SK-N-SH (cell line): Measurements from ENCODE around the gene CEACAM1. TPM values are rescaled to one million over a fixed set of nuclear protein-coding genes. Genes with fewer than 3 reads are reported as not detected.

Source experiments
- CTCF ChIA-PET: fragments of 300-600, 350-600 bp; formaldehyde crosslinking; extraction: SDS; loops from one replicate; lab custom pipeline; 2021; lab: Yijun Ruan, JAX
- POLR2A ChIA-PET: fragments of 350-600 bp; sonication (Branson Sonifier 250); formaldehyde crosslinking; extraction: SDS; loops from one replicate; lab custom pipeline; 2020; ENCODE audit warnings: antibody characterized with exemption, inconsistent platforms; lab: Yijun Ruan, JAX
- DNase-seq: peaks from one replicate; pipeline ENCODE4 v3.0.0; 2012
- H2AFZ ChIP-seq: fragments of 200-600 bp; sonication (generic); 2 replicates; pipeline ENCODE4 v1.8.1; 2016; ENCODE audit warnings: antibody characterized with exemption, mild to moderate bottlenecking, low read depth
- H3F3A ChIP-seq: fragments of 200-600 bp; sonication (generic); replicated peaks from 2 replicates; pipeline ENCODE3; 2016; ENCODE audit warnings: antibody characterized with exemption, mild to moderate bottlenecking; ENCODE audit not compliant: insufficient read depth
- H3K27ac ChIP-seq, 2 experiments: fragments of 200-500 bp in 1 of 2; fragments of 200-600 bp in 1 of 2; sonication (Bioruptor generic) in 1 of 2; sonication (generic), shearing (Covaris generic) in 1 of 2; 2 replicates each; pipeline versions ENCODE4 v1.5.1 to v1.6.1; 2014 to 2016; ENCODE audit warnings: low read depth in 2 of 2, inconsistent platforms in 1 of 2, low read length in 1 of 2, mild to moderate bottlenecking in 1 of 2, mixed read lengths in 1 of 2
- H3K27me3 ChIP-seq: fragments of 200-600 bp; sonication (generic), shearing (Covaris generic); 2 replicates; pipeline ENCODE4 v1.6.1; 2016; ENCODE audit warnings: mixed run types; ENCODE audit not compliant: insufficient read depth
- H3K36me3 ChIP-seq, 2 experiments: fragments of 200-500 bp in 1 of 2; fragments of 200-600 bp in 1 of 2; sonication (Bioruptor generic) in 1 of 2; sonication (generic) in 1 of 2; replicated peaks in 1 of 2; 2 replicates each; pipeline versions ENCODE3 to v1.5.1; 2014 to 2016; ENCODE audit warnings: low read length in 1 of 2, mild to moderate bottlenecking in 1 of 2; ENCODE audit not compliant: insufficient read depth in 2 of 2, control insufficient read depth in 1 of 2
- H3K4me1 ChIP-seq, 2 experiments: fragments of 200-500 bp in 1 of 2; fragments of 200-600 bp in 1 of 2; sonication (Bioruptor generic) in 1 of 2; sonication (generic), shearing (Covaris generic) in 1 of 2; 2 replicates each; pipeline versions ENCODE4 v1.5.1 to v1.6.1; 2014 to 2016; ENCODE audit warnings: low read depth in 1 of 2, low read length in 1 of 2, mixed run types in 1 of 2; ENCODE audit not compliant: insufficient read depth in 2 of 2, control insufficient read depth in 1 of 2
- H3K4me2 ChIP-seq: fragments of 200-600 bp; sonication (generic), shearing (Covaris generic); 2 replicates; pipeline ENCODE4 v1.6.1; 2017; ENCODE audit warnings: mixed run types
- H3K4me3 ChIP-seq, 2 experiments: fragments of 200-500 bp in 1 of 2; fragments of 200-600 bp in 1 of 2; sonication (Bioruptor generic) in 1 of 2; sonication (generic), shearing (Covaris generic) in 1 of 2; 2 replicates each; pipeline versions ENCODE4 v1.5.1 to v1.8.1; 2014 to 2016; ENCODE audit warnings: low read depth in 2 of 2, inconsistent platforms in 1 of 2, low read length in 1 of 2, mild to moderate bottlenecking in 1 of 2, mixed read lengths in 1 of 2, moderate library complexity in 1 of 2
- H3K79me2 ChIP-seq: fragments of 200-600 bp; sonication (generic); 2 replicates; pipeline ENCODE4 v1.8.1; 2017; ENCODE audit warnings: mild to moderate bottlenecking; ENCODE audit not compliant: insufficient read depth
- H3K9ac ChIP-seq: fragments of 200-600 bp; sonication (generic); 2 replicates; pipeline ENCODE4 v1.6.1; 2017; ENCODE audit warnings: mixed run types
- H3K9me2 ChIP-seq: fragments of 200-600 bp; sonication (generic); 2 replicates; pipeline ENCODE4 v1.6.1; 2017; ENCODE audit warnings: mixed run types
- H3K9me3 ChIP-seq: fragments of 200-600 bp; sonication (generic); 2 replicates; pipeline ENCODE4 v1.6.1; 2017; ENCODE audit warnings: mixed run types, mild to moderate bottlenecking, moderate library complexity
- H4K20me1 ChIP-seq: fragments of 200-600 bp; sonication (generic); 2 replicates; pipeline ENCODE4 v1.6.1; 2017; ENCODE audit warnings: mild to moderate bottlenecking, mixed run types; ENCODE audit not compliant: insufficient read depth
- CHD2 ChIP-seq: fragments of 150-350 bp; IDR thresholded peaks from 2 replicates; pipeline ENCODE4 v1.6.1; 2018; ENCODE audit warnings: low read length; ENCODE audit not compliant: partially characterized antibody
- ELF1 ChIP-seq: IDR thresholded peaks from 2 replicates; pipeline ENCODE4 v1.4.0; 2012
- EP300 ChIP-seq, 2 experiments: IDR thresholded peaks; 2 replicates each; pipeline versions ENCODE4 v1.4.0 to v1.6.1; 2012; ENCODE audit warnings: borderline replicate concordance in 1 of 2, low read depth in 1 of 2, low read length in 1 of 2
- FOSL2 ChIP-seq: IDR thresholded peaks from 2 replicates; pipeline ENCODE4 v1.4.0; 2012; ENCODE audit warnings: low read depth, mild to moderate bottlenecking, moderate library complexity, borderline replicate concordance
- FOXJ3 ChIP-seq: sonication (generic); formaldehyde crosslinking; IDR thresholded peaks from 2 replicates; pipeline ENCODE4 v1.5.1; 2020; ENCODE audit warnings: mild to moderate bottlenecking, missing genetic modification reagents
- GABPA ChIP-seq: IDR thresholded peaks from 2 replicates; pipeline ENCODE4 v1.4.0; 2012; ENCODE audit warnings: low read depth, mild to moderate bottlenecking
- IRF3 ChIP-seq: fragments of 150-350 bp; IDR thresholded peaks from 2 replicates; pipeline ENCODE4 v1.6.1; 2016; ENCODE audit warnings: mild to moderate bottlenecking, low read depth, low read length
- MEF2A ChIP-seq: IDR thresholded peaks from 2 replicates; pipeline ENCODE4 v1.4.0; 2012; ENCODE audit warnings: low read depth, borderline replicate concordance
- NFIC ChIP-seq: IDR thresholded peaks from 2 replicates; pipeline ENCODE4 v1.4.0; 2012; ENCODE audit warnings: borderline replicate concordance
- PBX3 ChIP-seq: IDR thresholded peaks from 2 replicates; pipeline ENCODE4; 2012
- POLR2AphosphoS5 ChIP-seq: IDR thresholded peaks from 2 replicates; pipeline ENCODE4 v1.6.1; 2012; ENCODE audit warnings: low read depth, low read length
- RAD21 ChIP-seq: IDR thresholded peaks from 2 replicates; pipeline ENCODE4 v1.6.1; 2012; ENCODE audit warnings: mild to moderate bottlenecking, low read length
- RFX5 ChIP-seq: IDR thresholded peaks from 2 replicates; pipeline ENCODE4 v1.6.1; 2012; ENCODE audit warnings: mild to moderate bottlenecking, improper control_type of control experiment, low read length
- SIN3A ChIP-seq: IDR thresholded peaks from 2 replicates; pipeline ENCODE4 v1.6.1; 2012; ENCODE audit warnings: low read depth, mild to moderate bottlenecking, low read length, moderate library complexity, borderline replicate concordance
- YY1 ChIP-seq: IDR thresholded peaks from 2 replicates; pipeline ENCODE4 v1.4.0; 2012; ENCODE audit warnings: low read depth, mild to moderate bottlenecking
- WGBS: methylation state at CpG from one replicate; pipeline ENCODE4 v1.1.6; 2017; ENCODE audit warnings: low lambda C conversion rate; 5-methylcytosine and 5-hydroxymethylcytosine counted together
- polyA plus RNA-seq, 3 experiments: library from polyadenylated mRNA; depleted of rRNA; stranded (reverse); fragments of >200 nt; gene quantifications; 2 replicates each; pipeline ENCODE4 v1.2.3, GENCODE V29; 2012
- TF ChIP-seq, protein P1 (sequence below): IDR thresholded peaks from 2 replicates; pipeline ENCODE4 v1.4.0; 2012; ENCODE audit warnings: low read depth, borderline replicate concordance
- TF ChIP-seq, protein P2 (sequence below): IDR thresholded peaks from 2 replicates; pipeline ENCODE4 v1.4.0; 2012; ENCODE audit warnings: low read depth, borderline replicate concordance

CEACAM1 gene
- polyA plus RNA-seq (2012; rRNA removed), result 0.49 and 0.53 TPM in 2 replicates
- 0.44 and 0.46 TPM in 2 replicates for polyA plus RNA-seq (2012; cell fraction: cytosol; rRNA removed)
- 0.75 and 1.5 TPM in 2 replicates for polyA plus RNA-seq (2012; cell fraction: nucleus; rRNA removed)

DNA sequence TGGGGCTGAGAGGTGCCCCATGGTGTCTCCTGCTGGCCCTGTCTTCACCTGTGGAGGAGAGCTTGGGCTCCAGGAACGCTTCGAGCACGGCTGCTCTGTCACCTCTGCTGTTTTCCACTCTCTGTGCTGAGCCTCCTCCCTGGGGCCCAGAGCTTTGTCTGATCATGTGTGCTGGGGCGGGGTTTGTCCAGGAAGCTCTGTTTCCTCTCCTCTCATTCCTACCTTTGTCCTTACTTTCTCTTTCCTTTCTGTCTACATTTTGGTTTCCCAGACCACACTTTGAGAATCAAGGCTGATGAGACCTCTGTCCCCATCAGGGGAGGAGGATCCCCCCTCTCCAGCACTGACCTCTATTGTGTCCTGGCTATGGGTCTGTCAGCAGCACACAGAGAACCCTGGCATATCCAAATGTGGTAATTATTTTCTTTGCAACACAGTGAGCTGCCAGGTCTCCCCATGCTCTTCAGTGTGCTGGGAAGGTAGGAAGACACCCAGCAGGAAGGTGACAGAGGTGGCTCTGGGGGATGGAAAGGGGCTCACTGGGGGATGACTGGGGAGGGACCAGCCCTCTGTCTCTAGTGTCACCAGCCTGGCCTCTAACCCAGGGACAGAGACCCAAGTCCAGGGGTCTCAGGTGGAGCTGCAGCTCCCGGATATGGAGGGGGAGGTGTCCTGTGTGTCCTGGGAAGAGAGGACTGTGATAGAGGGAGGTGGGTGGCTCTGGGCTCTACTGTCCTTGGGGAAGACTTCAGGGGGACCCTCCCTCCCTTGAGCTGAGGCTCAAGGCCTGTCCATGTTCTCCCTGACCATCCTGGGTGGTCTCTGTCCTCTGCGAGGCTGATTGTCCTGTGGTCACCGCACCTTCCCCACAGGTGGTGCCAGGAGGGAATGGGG, at the start of gene CEACAM1:
CEACAM1 (minus strand) TSS at position 128 of the 894 bp plus-strand sequence; CDS start at position 21, 107 bp downstream.
- Histone ChIP-seq H3K27me3 (no peaks in the 10 kb centered on the region), H3K27ac (no peak within 1 kb of the TSS), H3K4me3 (no peak within 1 kb of the TSS; a peak in 1 of 4 replicates), H3K9me2 (no peaks in the 10 kb centered on the region), H3F3A (no peaks in the 10 kb centered on the region), H3K9me3 (no peaks in the 10 kb centered on the region), H3K36me3 (no peaks in the 10 kb centered on the region), H4K20me1 (no peaks in the 10 kb centered on the region), H2AFZ (no peak within 1 kb of the TSS), H3K4me2 (no peak within 1 kb of the TSS), H3K9ac (no peak within 1 kb of the TSS), H3K79me2 (no peaks in the 10 kb centered on the region), H3K4me1 (no peaks in the 10 kb centered on the region; a peak in 1 of 4 replicates)
- POLR2A ChIA-PET, result no interaction called here
- TF ChIP-seq MEF2A, result no peak
- no peak for TF ChIP-seq IRF3
- TF ChIP-seq POLR2AphosphoS5, result no peak
- TF ChIP-seq GABPA, result no peak
- TF ChIP-seq NFIC, result no peak
- TF ChIP-seq FOSL2, result no peak
- TF ChIP-seq SIN3A, result no peak
- TF ChIP-seq, protein P1, sequence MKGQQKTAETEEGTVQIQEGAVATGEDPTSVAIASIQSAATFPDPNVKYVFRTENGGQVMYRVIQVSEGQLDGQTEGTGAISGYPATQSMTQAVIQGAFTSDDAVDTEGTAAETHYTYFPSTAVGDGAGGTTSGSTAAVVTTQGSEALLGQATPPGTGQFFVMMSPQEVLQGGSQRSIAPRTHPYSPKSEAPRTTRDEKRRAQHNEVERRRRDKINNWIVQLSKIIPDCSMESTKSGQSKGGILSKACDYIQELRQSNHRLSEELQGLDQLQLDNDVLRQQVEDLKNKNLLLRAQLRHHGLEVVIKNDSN, result no peak
- TF ChIP-seq RFX5, result no peak
- no peak for TF ChIP-seq FOXJ3 (CRISPR knock-in tag)
- no peak for TF ChIP-seq EP300 (IDR thresholded peaks at IDR 0.05; ENCODE audit: borderline replicate concordance in 1 of 2, low read depth in 1 of 2, low read length in 1 of 2)
- TF ChIP-seq YY1, result no peak
- no peak for TF ChIP-seq CHD2
- no peak for TF ChIP-seq PBX3
- TF ChIP-seq ELF1, result no peak
- TF ChIP-seq, protein P2, sequence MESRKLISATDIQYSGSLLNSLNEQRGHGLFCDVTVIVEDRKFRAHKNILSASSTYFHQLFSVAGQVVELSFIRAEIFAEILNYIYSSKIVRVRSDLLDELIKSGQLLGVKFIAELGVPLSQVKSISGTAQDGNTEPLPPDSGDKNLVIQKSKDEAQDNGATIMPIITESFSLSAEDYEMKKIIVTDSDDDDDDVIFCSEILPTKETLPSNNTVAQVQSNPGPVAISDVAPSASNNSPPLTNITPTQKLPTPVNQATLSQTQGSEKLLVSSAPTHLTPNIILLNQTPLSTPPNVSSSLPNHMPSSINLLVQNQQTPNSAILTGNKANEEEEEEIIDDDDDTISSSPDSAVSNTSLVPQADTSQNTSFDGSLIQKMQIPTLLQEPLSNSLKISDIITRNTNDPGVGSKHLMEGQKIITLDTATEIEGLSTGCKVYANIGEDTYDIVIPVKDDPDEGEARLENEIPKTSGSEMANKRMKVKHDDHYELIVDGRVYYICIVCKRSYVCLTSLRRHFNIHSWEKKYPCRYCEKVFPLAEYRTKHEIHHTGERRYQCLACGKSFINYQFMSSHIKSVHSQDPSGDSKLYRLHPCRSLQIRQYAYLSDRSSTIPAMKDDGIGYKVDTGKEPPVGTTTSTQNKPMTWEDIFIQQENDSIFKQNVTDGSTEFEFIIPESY, result no peak
- no peak for TF ChIP-seq RAD21
- 65% methylated on average over 7 of the region's 7 CpGs for WGBS
- CTCF ChIA-PET, result interaction anchor here (0.7 to 7.0 kb wide), 26 partner anchors 10 to 90 kb away, joined by 3 to 86 read pairs (median 8); partner anchors contain the start of gene CXCL17
- no peak for DNase-seq
